ENCODE results near the gene LSR. TPM values are rescaled to one million over a fixed set of nuclear protein-coding genes. Genes with fewer than 3 reads are reported as not detected.
"Not testable (repeated sequence)": the region's sequence is repeated elsewhere in the genome, so short reads cannot be mapped to it uniquely, and the experiment has no call there.

The LSR gene
- total RNA-seq, 1 donor from 2014 or later: 1.0 TPM

- H3K36me3 Mint-ChIP-seq (ENCODE audit: low read depth): peaks cover 4% of the 10 kb centered on the region
- H3K9me3 Mint-ChIP-seq: peaks cover 7% of the 10 kb centered on the region
- no peak for DNase-seq (ENCODE audit: low spot score)
- peaks cover 2% of the 10 kb centered on the region for H3K4me1 Mint-ChIP-seq (ENCODE audit: low read depth)
- H3K4me3 Mint-ChIP-seq (ENCODE audit: low read depth): no peak overlapping the region
- no peaks in the 10 kb centered on the region for H3K27me3 Mint-ChIP-seq (ENCODE audit: low read depth)
- intact Hi-C loops (cut with micrococcal nuclease): no loop called here
- no peak overlapping the region for H3K27ac Mint-ChIP-seq
Observed at GRCh38 chr19:35223862-35224505, 24.8 kb upstream of the LSR start.

DNA sequence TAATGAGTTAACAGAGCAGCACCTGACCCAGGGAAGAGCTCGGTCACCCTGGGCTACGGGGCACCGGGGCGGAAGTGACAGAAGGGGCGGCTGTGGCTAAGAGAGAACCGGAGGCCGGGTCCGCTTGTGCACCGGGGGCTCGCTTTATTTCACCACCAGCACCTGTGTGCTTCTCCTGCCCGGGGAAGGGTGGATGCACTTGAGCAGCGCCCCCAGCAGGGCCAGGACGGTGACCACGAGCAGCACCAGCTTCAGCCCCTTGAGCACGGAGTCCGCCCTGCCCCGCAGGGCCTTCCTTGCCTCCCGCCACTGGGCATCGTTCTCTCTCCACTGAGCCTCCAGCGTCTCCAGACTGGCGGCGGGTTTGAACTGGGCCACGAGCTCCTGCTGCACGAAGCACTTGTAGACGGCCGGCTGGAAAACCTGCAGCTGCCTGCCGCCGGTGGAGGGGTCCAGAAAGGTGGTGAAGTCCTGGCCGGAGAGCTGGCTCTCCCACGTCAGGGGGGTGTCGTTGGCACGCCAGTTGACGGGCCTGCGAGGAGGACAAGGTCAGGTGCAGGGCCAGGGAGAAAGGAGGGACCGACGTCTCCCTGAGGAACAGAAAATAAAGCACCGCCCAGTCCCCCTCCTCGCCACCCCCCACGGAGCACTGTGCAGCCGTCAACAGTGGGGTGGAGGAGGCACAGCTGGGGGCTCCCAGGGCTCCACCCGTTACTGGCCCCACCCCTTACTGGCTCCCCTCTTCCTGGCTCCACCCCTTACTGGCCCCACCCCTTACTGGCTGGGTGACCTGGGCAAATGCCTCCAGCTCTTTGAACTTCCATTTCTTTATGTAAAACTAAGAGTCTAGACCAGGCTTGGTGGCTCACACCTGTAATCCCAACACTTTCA lies 23.9 kb upstream of the LSR start:
- Mint-ChIP-seq H3K27me3 (ENCODE audit: low read depth) (no peaks in the 10 kb centered on the region), H3K4me1 (ENCODE audit: low read depth) (peaks cover 2% of the 10 kb centered on the region), H3K36me3 (ENCODE audit: low read depth) (no peaks in the 10 kb centered on the region), H3K9me3 (no peaks in the 10 kb centered on the region), H3K27ac (no peak overlapping the region), H3K4me3 (ENCODE audit: low read depth) (no peak overlapping the region)
- intact Hi-C loops (cut with micrococcal nuclease): no loop called here
- DNase-seq (ENCODE audit: low spot score): no peak

- Mint-ChIP-seq H3K27me3 (ENCODE audit: low read depth) (no peaks in the 10 kb centered on the region), H3K9me3 (no peaks in the 10 kb centered on the region), H3K36me3 (ENCODE audit: low read depth) (no peaks in the 10 kb centered on the region), H3K27ac (no peak overlapping the region), H3K4me1 (ENCODE audit: low read depth) (peaks cover 2% of the 10 kb centered on the region), H3K4me3 (ENCODE audit: low read depth) (no peak overlapping the region)
- intact Hi-C loops (cut with micrococcal nuclease): no loop called here
- no peak for DNase-seq (ENCODE audit: low spot score)
Observed at GRCh38 chr19:35225951-35226350, 22.9 kb upstream of the LSR start.

DNA sequence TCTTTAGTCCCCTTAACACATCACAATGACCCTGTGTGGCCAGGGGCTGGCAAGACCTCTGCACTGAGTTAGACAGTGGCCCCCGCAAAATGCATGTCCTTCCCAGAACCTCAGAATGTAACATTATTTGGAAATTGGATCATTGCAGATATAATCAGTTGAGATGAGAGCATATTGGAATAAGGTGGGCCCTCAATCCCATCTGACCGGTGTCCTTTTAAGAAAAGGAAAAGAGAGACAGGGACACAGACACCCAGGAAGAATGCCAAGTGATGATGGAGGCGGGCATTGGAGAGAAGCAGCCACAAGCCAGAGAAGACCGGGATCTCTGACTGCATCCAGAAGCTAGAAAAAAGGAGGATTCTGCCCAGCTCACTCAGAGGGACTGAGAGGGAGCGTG lies 22.1 kb upstream of the LSR start:
- Mint-ChIP-seq H3K4me1 (ENCODE audit: low read depth) (peaks cover 2% of the 10 kb centered on the region), H3K36me3 (ENCODE audit: low read depth) (no peaks in the 10 kb centered on the region), H3K9me3 (no peaks in the 10 kb centered on the region), H3K27me3 (ENCODE audit: low read depth) (no peaks in the 10 kb centered on the region), H3K27ac (no peak overlapping the region), H3K4me3 (ENCODE audit: low read depth) (no peak overlapping the region)
- intact Hi-C loops (cut with micrococcal nuclease): no loop called here
- DNase-seq (ENCODE audit: low spot score): no peak

- intact Hi-C loops (cut with micrococcal nuclease): no loop called here
Observed at GRCh38 chr19:35228177-35228930, 20.4 kb upstream of the LSR start, which contains the start of gene FAM187B. Gene FAM187B, minus strand, starts transcription at chr19:35228739. Its CDS starts 59 bp downstream, at chr19:35228680.

DNA sequence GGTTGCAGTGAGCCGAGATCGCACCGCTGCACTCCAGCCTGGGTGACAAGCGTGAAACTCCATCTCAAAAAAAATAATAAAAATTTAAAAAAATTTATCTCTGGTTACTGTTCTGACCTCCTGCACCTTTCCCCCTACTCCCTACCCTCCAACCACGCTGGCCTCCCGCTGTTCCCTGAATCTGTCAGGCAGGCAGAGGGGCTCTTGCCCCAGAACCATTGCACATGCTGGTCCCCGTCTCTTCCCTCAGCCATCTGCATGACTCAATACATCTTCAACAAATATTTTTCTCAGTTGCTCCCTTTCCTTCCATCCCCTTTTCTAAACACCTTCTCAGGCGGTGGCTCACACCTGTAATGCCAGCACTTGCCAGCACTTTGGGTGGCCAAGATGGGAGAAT lies 19.2 kb upstream of the LSR start:
- H3K4me1 Mint-ChIP-seq (ENCODE audit: low read depth): peaks cover 2% of the 10 kb centered on the region
- H3K27ac Mint-ChIP-seq: no peak overlapping the region
- H3K27me3 Mint-ChIP-seq (ENCODE audit: low read depth): peaks cover 1% of the 10 kb centered on the region
- no peaks in the 10 kb centered on the region for H3K36me3 Mint-ChIP-seq (ENCODE audit: low read depth)
- intact Hi-C loops (cut with micrococcal nuclease): no loop called here
- DNase-seq (ENCODE audit: low spot score): no peak
- no peak overlapping the region for H3K4me3 Mint-ChIP-seq (ENCODE audit: low read depth)
- H3K9me3 Mint-ChIP-seq: no peaks in the 10 kb centered on the region

More at GRCh38 chr19:35228177-35228930, 20.4 kb upstream of the LSR start, which contains the start of gene FAM187B:
- H3K4me3 Mint-ChIP-seq (ENCODE audit: low read depth): no peak within 1 kb of the TSS
- H3K27me3 Mint-ChIP-seq (ENCODE audit: low read depth): no peaks in the 10 kb centered on the region
- no peak within 1 kb of the TSS for H3K27ac Mint-ChIP-seq
- no peaks in the 10 kb centered on the region for H3K9me3 Mint-ChIP-seq
- H3K36me3 Mint-ChIP-seq (ENCODE audit: low read depth): no peaks in the 10 kb centered on the region
- H3K4me1 Mint-ChIP-seq (ENCODE audit: low read depth): peaks cover 2% of the 10 kb centered on the region
- no peak for DNase-seq (ENCODE audit: low spot score)

- DNase-seq (ENCODE audit: low spot score): no peak
- no peaks in the 10 kb centered on the region for H3K4me1 Mint-ChIP-seq (ENCODE audit: low read depth)
- no peak overlapping the region for H3K27ac Mint-ChIP-seq
- H3K27me3 Mint-ChIP-seq (ENCODE audit: low read depth): peaks cover 1% of the 10 kb centered on the region
- no peaks in the 10 kb centered on the region for H3K36me3 Mint-ChIP-seq (ENCODE audit: low read depth)
- intact Hi-C loops (cut with micrococcal nuclease): no loop called here
- no peak overlapping the region for H3K4me3 Mint-ChIP-seq (ENCODE audit: low read depth)
- H3K9me3 Mint-ChIP-seq: no peaks in the 10 kb centered on the region
Observed at GRCh38 chr19:35231956-35232645, 16.7 kb upstream of the LSR start.

GRCh38 chr19:35232912-35233311 lies 15.9 kb upstream of the LSR start:
- intact Hi-C loops (cut with micrococcal nuclease): no loop called here
- Mint-ChIP-seq H3K36me3 (ENCODE audit: low read depth) (no peaks in the 10 kb centered on the region), H3K4me1 (ENCODE audit: low read depth) (no peaks in the 10 kb centered on the region), H3K9me3 (no peaks in the 10 kb centered on the region), H3K27me3 (ENCODE audit: low read depth) (peaks cover 5% of the 10 kb centered on the region), H3K27ac (no peak overlapping the region), H3K4me3 (ENCODE audit: low read depth) (no peak overlapping the region)
- no peak for DNase-seq (ENCODE audit: low spot score)

DNA sequence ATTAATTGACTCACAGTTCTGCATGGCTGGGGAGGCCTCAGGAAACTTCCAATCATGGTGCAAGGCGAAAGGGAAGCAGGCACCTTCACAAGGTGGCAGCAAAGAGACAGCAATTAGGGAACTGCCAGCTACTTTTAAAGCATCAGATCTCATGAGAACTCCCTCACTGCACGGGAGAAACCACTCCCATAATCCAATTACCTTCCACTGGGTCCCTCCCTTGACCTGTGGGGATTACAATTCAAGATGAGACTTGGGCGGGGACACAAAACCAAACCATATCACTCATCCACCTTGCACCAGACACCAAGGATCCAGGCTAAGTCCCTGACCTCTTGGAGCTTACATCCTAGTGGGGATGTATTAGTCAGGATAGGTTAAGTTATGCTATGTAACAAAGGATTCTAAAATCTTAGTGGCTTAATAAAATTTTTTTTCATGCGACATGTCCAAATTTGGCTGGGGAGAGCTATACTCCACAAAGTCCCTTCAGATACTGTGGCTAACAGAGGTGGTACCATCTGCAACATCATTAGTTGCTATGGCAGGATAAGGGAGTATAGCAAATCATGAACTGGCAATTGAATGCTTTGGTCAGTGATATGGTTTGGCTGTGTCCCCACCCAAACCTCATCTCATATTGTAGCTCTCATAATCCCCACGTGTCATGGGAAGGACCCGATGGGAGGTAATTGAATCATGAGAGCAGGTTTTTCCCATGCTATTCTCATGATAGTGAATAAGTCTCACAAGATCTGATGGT lies 12.0 kb upstream of the LSR start:
- Mint-ChIP-seq H3K9me3 (peaks cover 12% of the 10 kb centered on the region), H3K27ac (no peak overlapping the region), H3K4me3 (ENCODE audit: low read depth) (no peak overlapping the region), H3K36me3 (ENCODE audit: low read depth) (peaks cover 8% of the 10 kb centered on the region), H3K4me1 (ENCODE audit: low read depth) (peaks cover 13% of the 10 kb centered on the region), H3K27me3 (ENCODE audit: low read depth) (peaks cover 18% of the 10 kb centered on the region)
- intact Hi-C loops (cut with micrococcal nuclease): no loop called here
- no peak for DNase-seq (ENCODE audit: low spot score)

- H3K27ac Mint-ChIP-seq; DNase-seq (ENCODE audit: low spot score); H3K4me3 Mint-ChIP-seq (ENCODE audit: low read depth); H3K36me3 Mint-ChIP-seq (ENCODE audit: low read depth); intact Hi-C loops (cut with micrococcal nuclease): not testable (repeated sequence)
- H3K4me1 Mint-ChIP-seq (ENCODE audit: low read depth): peaks cover 13% of the 10 kb centered on the region
- H3K9me3 Mint-ChIP-seq: peaks cover 24% of the 10 kb centered on the region
- H3K27me3 Mint-ChIP-seq (ENCODE audit: low read depth): peaks cover 37% of the 10 kb centered on the region
Observed at GRCh38 chr19:35239597-35239996, 9.2 kb upstream of the LSR start.

DNA sequence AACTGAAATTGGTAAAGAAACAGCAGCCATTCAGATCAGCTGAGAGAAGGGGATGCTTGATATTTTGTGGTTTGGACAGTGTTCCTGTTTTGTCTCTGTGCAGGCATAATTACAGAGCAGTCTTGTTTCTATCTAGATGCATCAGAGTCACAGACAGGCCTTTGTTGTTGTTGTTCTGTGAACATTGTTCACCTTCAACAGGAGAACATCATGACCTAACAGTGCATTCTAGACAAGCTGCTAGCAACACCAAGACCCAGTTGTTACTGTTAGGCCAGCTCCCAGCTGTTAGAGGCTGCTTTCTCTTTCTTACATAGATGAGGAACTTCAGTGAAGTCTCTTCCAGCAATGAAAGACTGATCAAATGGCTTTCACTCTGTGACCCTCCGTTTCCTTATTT lies 8.5 kb upstream of the LSR start:
- no peak for DNase-seq (ENCODE audit: low spot score)
- H3K9me3 Mint-ChIP-seq: peaks cover 27% of the 10 kb centered on the region
- H3K27me3 Mint-ChIP-seq (ENCODE audit: low read depth): peaks cover 41% of the 10 kb centered on the region
- peaks cover 13% of the 10 kb centered on the region for H3K4me1 Mint-ChIP-seq (ENCODE audit: low read depth)
- H3K4me3 Mint-ChIP-seq (ENCODE audit: low read depth): no peak overlapping the region
- H3K36me3 Mint-ChIP-seq (ENCODE audit: low read depth): peaks cover 8% of the 10 kb centered on the region
- H3K27ac Mint-ChIP-seq: no peak overlapping the region
- intact Hi-C loops (cut with micrococcal nuclease): no loop called here

DNA sequence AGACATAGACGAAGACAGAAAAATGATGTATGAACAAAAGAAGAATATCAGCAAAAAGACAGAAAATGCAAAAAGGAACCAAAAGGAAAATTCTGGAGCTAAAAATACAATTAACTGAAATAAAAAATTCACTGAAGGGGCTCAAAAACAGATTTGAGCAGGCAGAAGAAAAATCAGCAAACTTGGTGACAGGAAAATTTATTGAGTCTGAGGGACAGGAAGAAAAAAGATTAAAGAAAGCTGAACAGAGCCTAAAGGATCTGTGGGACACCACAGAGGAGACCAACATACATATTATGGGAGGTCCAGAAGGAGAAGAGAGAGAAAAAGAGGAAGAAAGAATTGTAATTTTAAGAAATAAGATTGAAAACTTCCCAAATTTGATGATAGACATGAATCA lies 7.4 kb upstream of the LSR start:
- no peak for DNase-seq (ENCODE audit: low spot score)
- H3K27ac Mint-ChIP-seq: no peak overlapping the region
- no peak overlapping the region for H3K4me3 Mint-ChIP-seq (ENCODE audit: low read depth)
- H3K27me3 Mint-ChIP-seq (ENCODE audit: low read depth): peaks cover 48% of the 10 kb centered on the region
- H3K4me1 Mint-ChIP-seq (ENCODE audit: low read depth): peaks cover 13% of the 10 kb centered on the region
- H3K9me3 Mint-ChIP-seq: peaks cover 27% of the 10 kb centered on the region
- intact Hi-C loops (cut with micrococcal nuclease): no loop called here
- H3K36me3 Mint-ChIP-seq (ENCODE audit: low read depth): peaks cover 8% of the 10 kb centered on the region

All from activated T-helper 2 cell treated with anti-CD3 and anti-CD28 coated beads, Interferon-gamma antibody, Interleukin-2, Interleukin-4, amounts not matched to agents 10 μg/mL and 5 μg/mL and 100 μg/mL, durations not matched to agents 14 hours and 24 hours and 36 hours (primary cell).